Measurements from ENCODE around the gene IFI27L1. TPM values are rescaled to one million over a fixed set of nuclear protein-coding genes. Genes with fewer than 3 reads are reported as not detected.

Gene IFI27L1
- polyA plus RNA-seq, 3 donors = 2.1 to 3.1 (median 2.2) TPM

- intact Hi-C loops (cut with micrococcal nuclease) = loop anchor here (2.0 to 10.0 kb wide), 4 partner anchors 99 to 144 kb away; partner anchors contain the start of gene PPP4R4 (in 1 of the 2)
- no peak overlapping the region for H3K4me3 Mint-ChIP-seq
Measured at GRCh38 chr14:94037954-94038353, 43.2 kb upstream of the IFI27L1 start.

GRCh38 chr14:94038510-94038909, 42.6 kb upstream of the IFI27L1 start:
- intact Hi-C loops (cut with micrococcal nuclease) = loop anchor here (5.0 to 10.0 kb wide), 3 partner anchors 99 to 144 kb away; partner anchors contain the start of gene PPP4R4 (in 1 of the 2)
- no peak overlapping the region for H3K27ac Mint-ChIP-seq
- 83% methylated on average over 1 of the region's 7 CpGs for WGBS (ENCODE audit: insufficient coverage)

More at GRCh38 chr14:94037954-94038353, 43.2 kb upstream of the IFI27L1 start:
- H3K27ac Mint-ChIP-seq = no peak overlapping the region
- no peak overlapping the region for H3K4me3 ChIP-seq (replicated peaks in 1 of 3; ENCODE audit: low read depth in 2 of 3, low read length in 3 of 3)
- no peaks in the 10 kb centered on the region for H3K4me1 ChIP-seq (ENCODE audit: control insufficient read depth in 1 of 2, insufficient read depth in 2 of 2, low read length in 2 of 2)
- H3K27me3 Mint-ChIP-seq (ENCODE audit: low read depth in 3 of 3) = peaks cover 0 to 2% (median 1%) of the 10 kb centered on the region in 3 donors
- no peak overlapping the region for H3K4me2 ChIP-seq (replicated peaks; ENCODE audit: extremely low read depth, low read length, poor library complexity, severe bottlenecking)
- no peaks in the 10 kb centered on the region for H3K4me1 Mint-ChIP-seq
- WGBS (ENCODE audit: insufficient coverage) = 99% methylated on average over 7 of the region's 9 CpGs
- H3K9me3 Mint-ChIP-seq = peaks cover 0 to 1% (median 0%) of the 10 kb centered on the region in 7 donors
- H3K27me3 ChIP-seq (ENCODE audit: control insufficient read depth in 2 of 2, insufficient read depth in 2 of 2, low read length in 2 of 2) = no peaks in the 10 kb centered on the region
- no peak overlapping the region for H2AFZ ChIP-seq (ENCODE audit: insufficient read depth, low read depth, low read length, poor library complexity, severe bottlenecking)
- no peaks in the 10 kb centered on the region for H3K36me3 Mint-ChIP-seq
- no peaks in the 10 kb centered on the region for H3K9me3 ChIP-seq (replicated peaks in 1 of 2; ENCODE audit: control insufficient read depth in 1 of 2, insufficient read depth in 1 of 2, low read length in 2 of 2)
- no peaks in the 10 kb centered on the region for H4K20me1 ChIP-seq (ENCODE audit: insufficient read depth, low read length)
- TF ChIP-seq CTCF (IDR thresholded peaks at IDR 0.05) = no peak
- H3K79me2 ChIP-seq (ENCODE audit: insufficient read depth, low read length) = no peaks in the 10 kb centered on the region
- H3K9ac ChIP-seq (ENCODE audit: insufficient read depth, low read length, poor library complexity, severe bottlenecking) = no peak overlapping the region
- DNase-seq = no peak
- H3K27ac ChIP-seq (ENCODE audit: low read depth in 1 of 2, low read length in 2 of 2) = no peak overlapping the region
- H3K36me3 ChIP-seq (replicated peaks in 1 of 2; ENCODE audit: control insufficient read depth in 1 of 2, insufficient read depth in 2 of 2, low read length in 2 of 2) = no peaks in the 10 kb centered on the region

More at GRCh38 chr14:94038510-94038909, 42.6 kb upstream of the IFI27L1 start:
- no peak overlapping the region for H2AFZ ChIP-seq (ENCODE audit: insufficient read depth, low read depth, low read length, poor library complexity, severe bottlenecking)
- no peak overlapping the region for H3K9ac ChIP-seq (ENCODE audit: insufficient read depth, low read length, poor library complexity, severe bottlenecking)
- H3K4me1 ChIP-seq (ENCODE audit: control insufficient read depth in 1 of 2, insufficient read depth in 2 of 2, low read length in 2 of 2) = no peaks in the 10 kb centered on the region
- no peak overlapping the region for H3K4me2 ChIP-seq (replicated peaks; ENCODE audit: extremely low read depth, low read length, poor library complexity, severe bottlenecking)
- no peak overlapping the region for H3K4me3 ChIP-seq (replicated peaks in 1 of 3; ENCODE audit: low read depth in 2 of 3, low read length in 3 of 3)
- H3K9me3 ChIP-seq (replicated peaks in 1 of 2; ENCODE audit: control insufficient read depth in 1 of 2, insufficient read depth in 1 of 2, low read length in 2 of 2) = no peaks in the 10 kb centered on the region
- H4K20me1 ChIP-seq (ENCODE audit: insufficient read depth, low read length) = no peaks in the 10 kb centered on the region
- peaks cover 1 to 2% of the 10 kb centered on the region in 2 donors for H3K36me3 Mint-ChIP-seq
- TF ChIP-seq CTCF (IDR thresholded peaks at IDR 0.05) = no peak
- no peak overlapping the region for H3K4me3 Mint-ChIP-seq
- peaks cover 0 to 2% (median 1%) of the 10 kb centered on the region in 3 donors for H3K27me3 Mint-ChIP-seq (ENCODE audit: low read depth in 3 of 3)
- no peak overlapping the region for H3K27ac ChIP-seq (ENCODE audit: low read depth in 1 of 2, low read length in 2 of 2)
- no peaks in the 10 kb centered on the region for H3K79me2 ChIP-seq (ENCODE audit: insufficient read depth, low read length)
- DNase-seq = no peak
- H3K27me3 ChIP-seq (ENCODE audit: control insufficient read depth in 2 of 2, insufficient read depth in 2 of 2, low read length in 2 of 2) = no peaks in the 10 kb centered on the region
- H3K36me3 ChIP-seq (replicated peaks in 1 of 2; ENCODE audit: control insufficient read depth in 1 of 2, insufficient read depth in 2 of 2, low read length in 2 of 2) = no peaks in the 10 kb centered on the region
- H3K9me3 Mint-ChIP-seq = peaks cover 0 to 1% (median 0%) of the 10 kb centered on the region in 7 donors
- no peaks in the 10 kb centered on the region for H3K4me1 Mint-ChIP-seq

Measured in CD14-positive monocyte (primary cell).